ENCODE results near the gene PANK1. TPM values are rescaled to one million over a fixed set of nuclear protein-coding genes. Genes with fewer than 3 reads are reported as not detected.

Gene PANK1
- total RNA-seq = 1 to 10 TPM; 1.6 to 5.3 TPM

GRCh38 chr10:89644967-89645741 is at the start of gene PANK1:
Gene PANK1, minus strand, starts transcription at chr10:89645242. Its CDS starts 351 bp downstream, at chr10:89644891.
- Mint-ChIP-seq H3K4me3 (no peak within 1 kb of the TSS), H3K9me3 (no peaks in the 10 kb centered on the region), H3K4me1 (ENCODE audit: low read depth) (peaks cover 8% of the 10 kb centered on the region), H3K27me3 (ENCODE audit: low read depth) (peaks cover 26% of the 10 kb centered on the region), H3K36me3 (ENCODE audit: insufficient read depth in 2 of 2) (no peaks in the 10 kb centered on the region), H3K27ac (no peak within 1 kb of the TSS)
- DNase-seq = peak; percentile 77 to 82
- peak; percentile 59 to 67 for ATAC-seq (replicated peaks in 1 of 2)

- no peaks in the 10 kb centered on the region for H3K9me3 Mint-ChIP-seq
- no peaks in the 10 kb centered on the region for H3K36me3 Mint-ChIP-seq (ENCODE audit: insufficient read depth in 2 of 2)
- H3K4me3 Mint-ChIP-seq = no peak overlapping the region
- DNase-seq = no peak
- no peaks in the 10 kb centered on the region for H3K27me3 Mint-ChIP-seq (ENCODE audit: low read depth)
- no peaks in the 10 kb centered on the region for H3K4me1 Mint-ChIP-seq (ENCODE audit: low read depth)
- no peak overlapping the region for H3K27ac Mint-ChIP-seq
- ATAC-seq (replicated peaks in 1 of 2) = no peak
These were observed 48.1 kb upstream of the PANK1 start for GRCh38 chr10:89693176-89693575.

GRCh38 chr10:89692416-89692815 is 47.4 kb upstream of the PANK1 start:
- ATAC-seq (replicated peaks in 1 of 2) (no peak), DNase-seq (no peak)
- H3K4me3 Mint-ChIP-seq = no peak overlapping the region
- no peaks in the 10 kb centered on the region for H3K27me3 Mint-ChIP-seq (ENCODE audit: low read depth)
- H3K9me3 Mint-ChIP-seq = no peaks in the 10 kb centered on the region
- H3K4me1 Mint-ChIP-seq (ENCODE audit: low read depth) = no peaks in the 10 kb centered on the region
- H3K27ac Mint-ChIP-seq = no peak overlapping the region
- H3K36me3 Mint-ChIP-seq (ENCODE audit: insufficient read depth in 2 of 2) = no peaks in the 10 kb centered on the region

GRCh38 chr10:89690027-89690426 is 45.0 kb upstream of the PANK1 start:
- H3K4me1 Mint-ChIP-seq (ENCODE audit: low read depth) = no peaks in the 10 kb centered on the region
- H3K36me3 Mint-ChIP-seq (ENCODE audit: insufficient read depth in 2 of 2) = no peaks in the 10 kb centered on the region
- DNase-seq = no peak
- H3K4me3 Mint-ChIP-seq = no peak overlapping the region
- no peak overlapping the region for H3K27ac Mint-ChIP-seq
- H3K27me3 Mint-ChIP-seq (ENCODE audit: low read depth) = peaks cover 7% of the 10 kb centered on the region
- ATAC-seq (replicated peaks in 1 of 2) = no peak
- H3K9me3 Mint-ChIP-seq = no peaks in the 10 kb centered on the region

GRCh38 chr10:89685936-89686335 is 40.9 kb upstream of the PANK1 start:
- ATAC-seq (replicated peaks in 1 of 2) = no peak
- Mint-ChIP-seq H3K4me1 (ENCODE audit: low read depth) (no peaks in the 10 kb centered on the region), H3K36me3 (ENCODE audit: insufficient read depth in 2 of 2) (no peaks in the 10 kb centered on the region), H3K4me3 (no peak overlapping the region), H3K27ac (no peak overlapping the region), H3K9me3 (no peaks in the 10 kb centered on the region), H3K27me3 (ENCODE audit: low read depth) (peaks cover 7% of the 10 kb centered on the region)
- no peak for DNase-seq

GRCh38 chr10:89684604-89685003 is 39.6 kb upstream of the PANK1 start:
- peaks cover 7% of the 10 kb centered on the region for H3K27me3 Mint-ChIP-seq (ENCODE audit: low read depth)
- H3K36me3 Mint-ChIP-seq (ENCODE audit: insufficient read depth in 2 of 2) = no peaks in the 10 kb centered on the region
- H3K4me3 Mint-ChIP-seq = no peak overlapping the region
- no peaks in the 10 kb centered on the region for H3K9me3 Mint-ChIP-seq
- ATAC-seq (replicated peaks in 1 of 2) = no peak
- DNase-seq = no peak
- no peaks in the 10 kb centered on the region for H3K4me1 Mint-ChIP-seq (ENCODE audit: low read depth)
- H3K27ac Mint-ChIP-seq = no peak overlapping the region

GRCh38 chr10:89683883-89684282 is 38.8 kb upstream of the PANK1 start:
- Mint-ChIP-seq H3K9me3 (no peaks in the 10 kb centered on the region), H3K4me1 (ENCODE audit: low read depth) (no peaks in the 10 kb centered on the region), H3K27ac (no peak overlapping the region), H3K27me3 (ENCODE audit: low read depth) (peaks cover 7% of the 10 kb centered on the region), H3K36me3 (ENCODE audit: insufficient read depth in 2 of 2) (no peaks in the 10 kb centered on the region), H3K4me3 (no peak overlapping the region)
- DNase-seq (no peak), ATAC-seq (replicated peaks in 1 of 2) (no peak)

GRCh38 chr10:89679986-89680385 is 34.9 kb upstream of the PANK1 start:
- ATAC-seq (replicated peaks in 1 of 2) = peak; percentile 68 to 85
- Mint-ChIP-seq H3K27ac (no peak overlapping the region), H3K4me3 (no peak overlapping the region), H3K36me3 (ENCODE audit: insufficient read depth in 2 of 2) (no peaks in the 10 kb centered on the region), H3K27me3 (ENCODE audit: low read depth) (no peaks in the 10 kb centered on the region), H3K4me1 (ENCODE audit: low read depth) (no peaks in the 10 kb centered on the region), H3K9me3 (no peaks in the 10 kb centered on the region)
- DNase-seq = no peak

- no peak overlapping the region for H3K4me3 Mint-ChIP-seq
- no peak for DNase-seq
- no peaks in the 10 kb centered on the region for H3K27me3 Mint-ChIP-seq (ENCODE audit: low read depth)
- ATAC-seq (replicated peaks in 1 of 2) = no peak
- no peak overlapping the region for H3K27ac Mint-ChIP-seq
- H3K9me3 Mint-ChIP-seq = no peaks in the 10 kb centered on the region
- no peaks in the 10 kb centered on the region for H3K36me3 Mint-ChIP-seq (ENCODE audit: insufficient read depth in 2 of 2)
- H3K4me1 Mint-ChIP-seq (ENCODE audit: low read depth) = no peaks in the 10 kb centered on the region
These were observed 32.3 kb upstream of the PANK1 start for GRCh38 chr10:89677341-89677740.

GRCh38 chr10:89670926-89671325 is 25.9 kb upstream of the PANK1 start:
- Mint-ChIP-seq H3K4me3 (no peak overlapping the region), H3K27me3 (ENCODE audit: low read depth) (peaks cover 6% of the 10 kb centered on the region), H3K9me3 (no peaks in the 10 kb centered on the region), H3K36me3 (ENCODE audit: insufficient read depth in 2 of 2) (no peaks in the 10 kb centered on the region), H3K4me1 (ENCODE audit: low read depth) (peaks cover 5% of the 10 kb centered on the region), H3K27ac (no peak overlapping the region)
- no peak for DNase-seq
- no peak for ATAC-seq (replicated peaks in 1 of 2)

- Mint-ChIP-seq H3K9me3 (no peaks in the 10 kb centered on the region), H3K27ac (no peak overlapping the region), H3K27me3 (ENCODE audit: low read depth) (peaks cover 6% of the 10 kb centered on the region), H3K36me3 (ENCODE audit: insufficient read depth in 2 of 2) (no peaks in the 10 kb centered on the region), H3K4me1 (ENCODE audit: low read depth) (peaks cover 5% of the 10 kb centered on the region), H3K4me3 (no peak overlapping the region)
- ATAC-seq (replicated peaks in 1 of 2) (no peak), DNase-seq (no peak)
These were observed 24.9 kb upstream of the PANK1 start for GRCh38 chr10:89669985-89670384.

GRCh38 chr10:89668386-89669071 is 23.5 kb upstream of the PANK1 start:
- H3K4me3 Mint-ChIP-seq = no peak overlapping the region
- peaks cover 5% of the 10 kb centered on the region for H3K4me1 Mint-ChIP-seq (ENCODE audit: low read depth)
- H3K27ac Mint-ChIP-seq = no peak overlapping the region
- no peaks in the 10 kb centered on the region for H3K36me3 Mint-ChIP-seq (ENCODE audit: insufficient read depth in 2 of 2)
- DNase-seq (no peak), ATAC-seq (replicated peaks in 1 of 2) (no peak)
- H3K9me3 Mint-ChIP-seq = no peaks in the 10 kb centered on the region
- peaks cover 6% of the 10 kb centered on the region for H3K27me3 Mint-ChIP-seq (ENCODE audit: low read depth)

GRCh38 chr10:89666138-89666537 is 21.1 kb upstream of the PANK1 start:
- Mint-ChIP-seq H3K9me3 (no peaks in the 10 kb centered on the region), H3K4me3 (no peak overlapping the region), H3K27me3 (ENCODE audit: low read depth) (peaks cover 6% of the 10 kb centered on the region), H3K27ac (no peak overlapping the region), H3K4me1 (ENCODE audit: low read depth) (peaks cover 5% of the 10 kb centered on the region), H3K36me3 (ENCODE audit: insufficient read depth in 2 of 2) (no peaks in the 10 kb centered on the region)
- ATAC-seq (replicated peaks in 1 of 2) = no peak
- DNase-seq = no peak

GRCh38 chr10:89665302-89665701 is 20.3 kb upstream of the PANK1 start:
- Mint-ChIP-seq H3K36me3 (ENCODE audit: insufficient read depth in 2 of 2) (no peaks in the 10 kb centered on the region), H3K27me3 (ENCODE audit: low read depth) (peaks cover 6% of the 10 kb centered on the region), H3K4me1 (ENCODE audit: low read depth) (peaks cover 5% of the 10 kb centered on the region), H3K9me3 (no peaks in the 10 kb centered on the region), H3K27ac (no peak overlapping the region), H3K4me3 (no peak overlapping the region)
- DNase-seq (no peak), ATAC-seq (replicated peaks in 1 of 2) (no peak)
